GM18873 (cell line): ENCODE measurements around the gene SERPINA3.

Experiments
- ATAC-seq: cut with Tn5 transposase; IDR thresholded peaks from one replicate; pipeline ENCODE4 v1.9.1; 2021; ENCODE audit warnings: mild to moderate bottlenecking, moderate library complexity, moderate number of reproducible peaks; ENCODE audit not compliant: unreplicated experiment, low FRiP score

The SERPINA3 gene

GRCh38 chr14:94612580-94613554 lies 676 bp downstream of the SERPINA3 start:
- ATAC-seq, result no peak

- no peak for ATAC-seq
Measured at GRCh38 chr14:94613720-94614644, 1.8 kb downstream of the SERPINA3 start.

GRCh38 chr14:94614802-94615201 lies 2.6 kb downstream of the SERPINA3 start:
- ATAC-seq, result no peak

GRCh38 chr14:94615254-94615653 lies 3.1 kb downstream of the SERPINA3 start:
- no peak for ATAC-seq

GRCh38 chr14:94615823-94616570 lies 3.8 kb downstream of the SERPINA3 start:
- ATAC-seq, result no peak

- ATAC-seq, result no peak
Measured at GRCh38 chr14:94617366-94617941, 5.3 kb downstream of the SERPINA3 start.

- ATAC-seq, result no peak
Measured at GRCh38 chr14:94617988-94618822, 6.0 kb downstream of the SERPINA3 start.

GRCh38 chr14:94619297-94619696 lies 7.1 kb downstream of the SERPINA3 start:
- no peak for ATAC-seq

- no peak for ATAC-seq
Measured at GRCh38 chr14:94620597-94620996, 8.4 kb downstream of the SERPINA3 start.

GRCh38 chr14:94621358-94622134 lies 9.4 kb downstream of the SERPINA3 start:
- ATAC-seq, result no peak

GRCh38 chr14:94622653-94623421 lies 10.6 kb downstream of the SERPINA3 start:
- ATAC-seq, result no peak

- ATAC-seq, result no peak
Measured at GRCh38 chr14:94623422-94623809, 11.2 kb downstream of the SERPINA3 start.

- ATAC-seq, result no peak
Measured at GRCh38 chr14:94623856-94624499, 11.8 kb downstream of the SERPINA3 start.

GRCh38 chr14:94624537-94625352 lies 12.6 kb downstream of the SERPINA3 start:
- no peak for ATAC-seq

GRCh38 chr14:94625353-94625635 lies 13.1 kb downstream of the SERPINA3 start:
- ATAC-seq, result no peak

- no peak for ATAC-seq
Measured at GRCh38 chr14:94628578-94628977, 16.4 kb downstream of the SERPINA3 start.

GRCh38 chr14:94630396-94630795 lies 18.2 kb downstream of the SERPINA3 start:
- no peak for ATAC-seq
